Calu3 (cell line): ENCODE measurements around the gene ACOT11. TPM values are rescaled to one million over a fixed set of nuclear protein-coding genes. Genes with fewer than 3 reads are reported as not detected.

Experiments used
- BruUV-seq: library from RNA; stranded (reverse); fragments of 400-500 nt; replicated peaks from 2 replicates; lab custom pipeline; 2021; lab: Mats Ljungman, UMichigan
- CTCF ChIA-PET: fragments of 300-600 bp; sonication (Branson Sonifier 250); formaldehyde crosslinking; loops from one replicate; lab custom pipeline; 2022; ENCODE audit warnings: antibody characterized with exemption; lab: Charles Lee
- DNase-seq: peaks from one replicate; pipeline ENCODE4 v3.0.0; 2022
- H3K27ac Mint-ChIP-seq: one replicate; pipeline ENCODE4 v1.8.0; 2022; ENCODE audit warnings: mixed read lengths; ENCODE audit not compliant: unreplicated experiment
- H3K27me3 Mint-ChIP-seq: one replicate; pipeline ENCODE4 v1.8.0; 2022; ENCODE audit warnings: mixed read lengths; ENCODE audit not compliant: unreplicated experiment
- H3K36me3 Mint-ChIP-seq: one replicate; pipeline ENCODE4 v1.8.0; 2022; ENCODE audit warnings: mild to moderate bottlenecking, moderate library complexity, mixed read lengths; ENCODE audit not compliant: insufficient read depth, unreplicated experiment
- H3K4me1 Mint-ChIP-seq: one replicate; pipeline ENCODE4 v1.8.0; 2022; ENCODE audit warnings: mild to moderate bottlenecking, low read depth, mixed read lengths; ENCODE audit not compliant: unreplicated experiment
- H3K4me3 Mint-ChIP-seq: one replicate; pipeline ENCODE4 v1.8.0; 2022; ENCODE audit warnings: mild to moderate bottlenecking, low read depth, moderate library complexity, mixed read lengths; ENCODE audit not compliant: unreplicated experiment
- H3K9me3 Mint-ChIP-seq: one replicate; pipeline ENCODE4 v1.8.0; 2022; ENCODE audit warnings: low read depth, mixed read lengths; ENCODE audit not compliant: unreplicated experiment
- CTCF ChIP-seq: fragments of 200-600 bp; IDR thresholded peaks from one replicate; pipeline ENCODE4 v1.8.0; 2022; ENCODE audit warnings: antibody characterized with exemption; ENCODE audit not compliant: unreplicated experiment
- intact Hi-C: fragments of 100-400 bp; cut with micrococcal nuclease; formaldehyde crosslinking; loops from one replicate; pipeline ENCODE4 v1.10.0; 2022; ENCODE audit not compliant: unreplicated experiment
- total RNA-seq: library from RNA; stranded (reverse); gene quantifications from 2 replicates; pipeline ENCODE4 v1.2.3, GENCODE V29; 2022

Gene ACOT11
- total RNA-seq, 1 experiment from 2014 or later = 10.4 TPM

- Mint-ChIP-seq H3K36me3 (no peaks in the 10 kb centered on the region), H3K4me3 (no peak overlapping the region), H3K9me3 (no peaks in the 10 kb centered on the region), H3K27ac (no peak overlapping the region), H3K27me3 (no peaks in the 10 kb centered on the region), H3K4me1 (no peaks in the 10 kb centered on the region)
- intact Hi-C loops = no loop called here
- no peak for TF ChIP-seq CTCF
- CTCF ChIA-PET = interaction anchor here (1.0 kb wide), 1 partner anchor 15 kb away, joined by 3 read pairs; no protein-coding TSS in a partner anchor
- no peak for DNase-seq
- no TSS peak for BruUV-seq
Observed at GRCh38 chr1:54593571-54594160, 45.6 kb downstream of the ACOT11 start.

DNA sequence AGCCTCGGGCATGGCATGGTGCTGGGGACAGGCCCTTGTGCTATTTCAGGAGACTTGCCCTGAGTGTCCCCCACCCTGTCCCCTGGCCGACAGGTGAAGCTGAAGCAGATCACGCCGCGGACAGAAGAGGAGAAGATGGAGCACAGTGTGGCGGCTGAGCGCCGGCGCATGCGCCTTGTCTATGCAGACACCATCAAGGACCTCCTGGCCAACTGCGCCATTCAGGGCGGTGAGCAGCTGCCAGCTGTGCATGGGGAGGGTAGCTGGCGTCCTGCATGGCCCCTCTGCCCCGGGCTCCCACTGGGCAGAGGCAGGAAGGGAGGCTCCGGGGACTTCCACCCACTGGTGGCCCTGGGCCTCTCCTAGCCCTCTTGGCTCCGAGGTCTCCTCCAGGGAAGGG is 46.4 kb downstream of the ACOT11 start:
- BruUV-seq = no TSS peak
- no peak for DNase-seq
- Mint-ChIP-seq H3K4me1 (no peaks in the 10 kb centered on the region), H3K27ac (no peak overlapping the region), H3K9me3 (no peaks in the 10 kb centered on the region), H3K36me3 (no peaks in the 10 kb centered on the region), H3K4me3 (no peak overlapping the region), H3K27me3 (no peaks in the 10 kb centered on the region)
- CTCF ChIA-PET = no interaction called here
- TF ChIP-seq CTCF = no peak
- intact Hi-C loops = no loop called here

- no peaks in the 10 kb centered on the region for H3K4me1 Mint-ChIP-seq
- H3K9me3 Mint-ChIP-seq = no peaks in the 10 kb centered on the region
- intact Hi-C loops = no loop called here
- H3K4me3 Mint-ChIP-seq = no peak overlapping the region
- no peak overlapping the region for H3K27ac Mint-ChIP-seq
- H3K27me3 Mint-ChIP-seq = no peaks in the 10 kb centered on the region
- BruUV-seq = no TSS peak
- CTCF ChIA-PET = no interaction called here
- no peak for DNase-seq
- no peak for TF ChIP-seq CTCF
- no peaks in the 10 kb centered on the region for H3K36me3 Mint-ChIP-seq
Observed at GRCh38 chr1:54595956-54596498, 48.0 kb downstream of the ACOT11 start.

GRCh38 chr1:54596756-54597155 is 48.7 kb downstream of the ACOT11 start:
- intact Hi-C loops = no loop called here
- H3K4me3 Mint-ChIP-seq = no peak overlapping the region
- H3K9me3 Mint-ChIP-seq = no peaks in the 10 kb centered on the region
- no peaks in the 10 kb centered on the region for H3K36me3 Mint-ChIP-seq
- no peak for TF ChIP-seq CTCF
- no peak overlapping the region for H3K27ac Mint-ChIP-seq
- BruUV-seq = no TSS peak
- CTCF ChIA-PET = no interaction called here
- no peaks in the 10 kb centered on the region for H3K27me3 Mint-ChIP-seq
- no peak for DNase-seq
- H3K4me1 Mint-ChIP-seq = no peaks in the 10 kb centered on the region
